Testis (tissue), 3 donors: ENCODE measurements around the gene ANAPC2. TPM values are rescaled to one million over a fixed set of nuclear protein-coding genes. Genes with fewer than 3 reads are reported as not detected.
A peak's percentile ranks its signal among the peaks of the same experiment; 100 is the strongest.

Experiments
- DNase-seq: peaks from one replicate; pipeline ENCODE4 v3.0.0-alpha.2; 2019
- H3K27ac ChIP-seq, 2 donors: fragments of 200-600 bp; sonication (generic); one replicate each; pipeline ENCODE4 v1.5.1; 2019
- H3K27me3 ChIP-seq: fragments of 200-600 bp; sonication (generic); one replicate; pipeline ENCODE4 v1.5.1; 2019
- H3K36me3 ChIP-seq: fragments of 200-600 bp; sonication (generic); one replicate; pipeline ENCODE4 v1.5.1; 2017; ENCODE audit warnings: low read depth; ENCODE audit errors: missing control alignments
- H3K4me1 ChIP-seq: fragments of 200-600 bp; sonication (generic); one replicate; pipeline ENCODE4 v1.5.1; 2019
- H3K4me3 ChIP-seq, 2 donors: fragments of 200-600 bp; sonication (generic); one replicate each; pipeline ENCODE4 v1.5.1; 2017 to 2019
- H3K9me3 ChIP-seq: fragments of 200-600 bp; sonication (generic); one replicate; pipeline ENCODE4 v1.5.1; 2017
- POLR2A ChIP-seq: fragments of 450-650 bp; IDR thresholded peaks from one replicate; pipeline ENCODE4 v1.6.1; 2017; ENCODE audit warnings: antibody characterized with exemption, mild to moderate bottlenecking, moderate library complexity
- WGBS, 2 donors: methylation state at CpG; one replicate each; pipeline ENCODE4 v1.1.5; 2018; 5-methylcytosine and 5-hydroxymethylcytosine counted together
- intact Hi-C: fragments of 100-400 bp; cut with DNase I; formaldehyde crosslinking; loops from one replicate; pipeline ENCODE4 v1.15.1; 2023; ENCODE audit warnings: low total_unique reads
- polyA plus RNA-seq: library from polyadenylated mRNA; stranded (reverse); fragments of 350-450 nt; fragmentation: Illumina TruSeq; extraction: RNeasy Lipid Tissue Mini Kit (QIAGEN cat#74804); gene quantifications from one replicate; pipeline ENCODE4 v1.2.3, GENCODE V29; 2014; ENCODE audit warnings: low read depth, low replicate concordance; ENCODE audit not compliant: insufficient read depth
- total RNA-seq, 2 donors: library from RNA; depleted of rRNA; stranded (reverse); fragments of >200 nt; gene quantifications; one replicate each; pipeline ENCODE4 v1.2.3, GENCODE V29; 2016
- TF ChIP-seq, protein P1 (sequence below), 3 experiments: fragments of 450-650 bp in 2 of 3; fragments of 200-600 bp in 1 of 3; sonication (generic) in 1 of 3; IDR thresholded peaks; one replicate each; pipeline ENCODE4 v1.5.1; 2016 to 2019; ENCODE audit warnings: antibody characterized with exemption in 3 of 3, mild to moderate bottlenecking in 2 of 3, moderate library complexity in 1 of 3

ANAPC2 gene
- total and polyA plus RNA-seq, 3 donors from 2014 or later, result 80.6 to 98.5 (median 91.0) TPM

DNA sequence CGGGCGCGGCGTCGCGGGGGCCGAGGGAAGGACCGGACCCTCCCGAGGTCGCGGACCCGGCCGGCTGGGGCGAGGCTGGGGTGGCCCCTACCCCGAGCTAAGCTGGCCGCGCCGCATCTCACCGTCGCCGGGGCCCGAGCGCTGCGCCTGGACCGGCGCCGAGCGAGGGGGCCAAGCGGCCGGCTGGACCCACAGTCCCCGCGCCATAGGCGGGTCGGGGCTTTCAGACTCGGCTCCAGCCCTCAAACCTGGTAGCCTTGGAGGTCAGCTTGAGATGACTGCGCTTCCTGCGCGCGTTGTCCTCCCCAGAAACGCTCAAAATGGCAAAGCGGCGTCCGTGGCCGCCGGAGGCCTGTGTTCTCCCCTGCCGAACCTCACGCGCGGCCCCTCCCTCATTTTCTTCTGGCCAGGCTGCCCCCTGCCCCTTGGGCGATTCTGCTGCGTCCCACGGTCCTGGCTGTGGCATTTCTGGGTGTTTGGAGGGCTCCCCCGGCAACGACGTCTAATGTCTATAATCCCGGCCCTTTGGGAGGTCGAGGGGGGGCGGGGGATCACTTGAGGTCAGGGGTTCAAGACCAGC is 58.1 kb downstream of the ANAPC2 start:
- Histone ChIP-seq H3K4me1 (peaks cover 19% of the 10 kb centered on the region), H3K27ac (peak overlapping the region in 1 of 2 donors; percentile 77), H3K4me3 (peak overlapping the region; percentile 72 to 84), H3K9me3 (no peaks in the 10 kb centered on the region), H3K27me3 (no peaks in the 10 kb centered on the region), H3K36me3 (no peaks in the 10 kb centered on the region)
- intact Hi-C loops, result no loop called here
- no peak for DNase-seq
- 9 to 12% methylated on average over 17 to 35 of the region's 58 CpGs for WGBS, 2 donors
- TF ChIP-seq POLR2A, result no peak
- TF ChIP-seq, protein P1, sequence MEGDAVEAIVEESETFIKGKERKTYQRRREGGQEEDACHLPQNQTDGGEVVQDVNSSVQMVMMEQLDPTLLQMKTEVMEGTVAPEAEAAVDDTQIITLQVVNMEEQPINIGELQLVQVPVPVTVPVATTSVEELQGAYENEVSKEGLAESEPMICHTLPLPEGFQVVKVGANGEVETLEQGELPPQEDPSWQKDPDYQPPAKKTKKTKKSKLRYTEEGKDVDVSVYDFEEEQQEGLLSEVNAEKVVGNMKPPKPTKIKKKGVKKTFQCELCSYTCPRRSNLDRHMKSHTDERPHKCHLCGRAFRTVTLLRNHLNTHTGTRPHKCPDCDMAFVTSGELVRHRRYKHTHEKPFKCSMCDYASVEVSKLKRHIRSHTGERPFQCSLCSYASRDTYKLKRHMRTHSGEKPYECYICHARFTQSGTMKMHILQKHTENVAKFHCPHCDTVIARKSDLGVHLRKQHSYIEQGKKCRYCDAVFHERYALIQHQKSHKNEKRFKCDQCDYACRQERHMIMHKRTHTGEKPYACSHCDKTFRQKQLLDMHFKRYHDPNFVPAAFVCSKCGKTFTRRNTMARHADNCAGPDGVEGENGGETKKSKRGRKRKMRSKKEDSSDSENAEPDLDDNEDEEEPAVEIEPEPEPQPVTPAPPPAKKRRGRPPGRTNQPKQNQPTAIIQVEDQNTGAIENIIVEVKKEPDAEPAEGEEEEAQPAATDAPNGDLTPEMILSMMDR (IDR thresholded peaks at IDR 0.05), result no peak

DNA sequence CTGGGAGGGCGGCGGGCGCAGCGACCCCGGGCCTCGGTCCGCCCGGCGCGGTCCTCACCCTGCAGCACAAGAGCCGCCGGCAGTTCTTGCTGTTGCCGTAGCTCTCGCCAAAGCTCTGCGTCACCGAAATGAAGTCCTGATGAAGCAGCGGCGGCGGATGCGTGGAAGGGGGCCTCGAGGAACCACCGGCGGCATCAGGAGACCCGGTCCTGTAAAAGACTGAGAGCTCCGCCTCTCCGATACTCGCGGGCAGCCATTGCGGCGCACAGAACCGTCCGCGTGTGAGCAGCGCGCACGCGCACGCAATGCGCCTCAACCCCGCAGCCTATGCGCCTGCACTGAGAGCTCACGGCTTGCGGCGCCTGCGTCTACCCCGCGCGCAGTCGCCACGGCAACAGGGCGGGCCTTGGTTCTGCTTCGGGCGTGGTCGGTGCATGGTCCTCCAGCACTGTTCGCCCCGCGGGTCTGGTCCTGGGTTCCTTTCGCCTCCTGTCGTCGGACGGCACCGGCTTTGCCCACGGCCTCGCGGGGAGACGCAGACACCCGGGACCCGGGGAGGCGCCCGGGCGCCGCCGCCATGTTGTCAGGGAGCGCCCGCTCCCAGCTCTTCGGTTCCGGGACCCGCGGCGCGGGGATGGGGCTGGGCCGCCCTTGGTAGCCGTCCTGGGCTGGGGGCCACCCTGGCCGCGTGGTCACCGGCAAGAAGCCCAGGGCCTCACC is 58.7 kb downstream of the ANAPC2 start:
- 0 to 2% methylated on average over 8 to 71 of the region's 86 CpGs for WGBS, 2 donors
- H3K9me3 ChIP-seq, result no peaks in the 10 kb centered on the region
- peaks cover 19% of the 10 kb centered on the region for H3K4me1 ChIP-seq
- peak; percentile 93 for DNase-seq
- no peak for TF ChIP-seq POLR2A
- TF ChIP-seq, protein P1 (IDR thresholded peaks at IDR 0.05), result no peak
- H3K4me3 ChIP-seq, result peak overlapping the region; percentile 72 to 84
- H3K36me3 ChIP-seq, result no peaks in the 10 kb centered on the region
- intact Hi-C loops, result no loop called here
- H3K27me3 ChIP-seq, result no peaks in the 10 kb centered on the region
- H3K27ac ChIP-seq, result peak overlapping the region; percentile 65 to 77

DNA sequence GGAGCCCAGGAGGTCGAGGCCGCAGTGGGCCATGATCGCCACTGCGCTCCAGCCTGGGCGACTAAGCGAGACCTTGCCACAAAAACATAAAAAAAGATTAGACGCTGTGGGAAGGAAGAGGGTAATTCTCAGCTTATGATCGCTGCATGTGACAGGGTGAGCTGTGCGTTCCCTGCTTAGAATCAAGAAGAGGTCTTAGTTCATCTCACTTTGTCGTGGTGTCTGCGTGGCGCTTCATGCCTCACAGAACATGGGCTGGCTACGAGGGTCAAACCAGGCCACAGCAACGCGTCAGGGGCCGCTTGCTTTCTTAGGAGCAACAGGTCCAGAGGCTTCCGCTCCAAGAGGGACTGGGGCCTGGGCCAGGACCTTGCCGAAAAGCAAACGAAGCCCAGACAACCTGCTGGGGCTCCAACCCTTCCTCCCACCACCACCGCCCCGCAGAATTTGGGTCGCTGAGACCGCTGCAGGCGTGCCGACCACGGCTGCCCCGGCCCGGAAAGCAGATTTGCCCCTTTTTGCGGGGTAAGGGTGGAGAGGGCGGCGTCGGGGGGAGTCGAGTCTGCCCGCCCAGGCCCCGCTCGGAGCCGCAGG is 59.4 kb downstream of the ANAPC2 start:
- Histone ChIP-seq H3K27me3 (no peaks in the 10 kb centered on the region), H3K4me3 (peak overlapping the region; percentile 72 to 84), H3K27ac (peak overlapping the region; percentile 65 to 77), H3K36me3 (no peaks in the 10 kb centered on the region), H3K9me3 (no peaks in the 10 kb centered on the region), H3K4me1 (peaks cover 19% of the 10 kb centered on the region)
- no peak for TF ChIP-seq POLR2A
- TF ChIP-seq, protein P1 (IDR thresholded peaks at IDR 0.05), result no peak
- DNase-seq, result peak; percentile 51
- intact Hi-C loops, result no loop called here
- WGBS, 2 donors, result 28 to 29% methylated on average over 19 to 31 of the region's 37 CpGs

DNA sequence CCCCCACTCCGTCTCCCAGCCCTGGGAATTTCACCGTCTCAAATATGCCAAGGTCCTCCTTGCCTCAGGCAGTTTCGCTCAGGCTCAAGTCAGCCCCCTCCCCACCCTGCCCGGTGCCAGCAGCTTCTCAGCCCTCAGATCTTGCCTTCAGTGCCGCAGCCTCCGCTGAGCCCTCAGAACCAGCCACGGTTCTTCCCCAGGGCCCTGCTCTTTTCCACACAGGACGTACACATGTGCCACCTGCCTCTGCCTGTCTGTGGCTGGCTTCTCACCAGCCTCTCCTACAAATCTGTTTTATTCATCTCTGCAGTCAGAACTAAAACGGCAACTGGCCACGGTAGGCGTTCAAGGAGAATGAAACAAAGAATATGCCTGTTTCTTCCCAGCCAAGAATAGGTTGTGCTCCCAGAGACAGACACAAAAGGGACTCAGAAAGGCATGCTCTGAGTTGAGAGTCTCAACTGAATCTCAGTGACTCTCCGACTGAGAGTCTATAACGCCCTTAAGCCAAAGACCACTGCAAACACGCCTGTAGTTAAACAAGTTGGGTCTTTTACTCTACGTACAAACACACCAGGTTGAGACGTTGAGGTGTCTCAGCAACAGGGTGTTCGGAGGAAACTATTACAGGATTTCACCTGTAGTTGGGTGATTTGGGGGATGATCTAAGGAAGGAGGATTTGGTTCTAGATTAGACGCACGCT is 60.0 kb downstream of the ANAPC2 start:
- H3K27me3 ChIP-seq, result no peaks in the 10 kb centered on the region
- H3K4me3 ChIP-seq, result peak overlapping the region; percentile 72 to 84
- intact Hi-C loops, result no loop called here
- peak overlapping the region in 1 of 2 donors; percentile 45 for H3K27ac ChIP-seq
- TF ChIP-seq POLR2A, result no peak
- TF ChIP-seq, protein P1 (IDR thresholded peaks at IDR 0.05), result no peak
- 50 to 53% methylated on average over 19 of the region's 19 CpGs for WGBS, 2 donors
- H3K9me3 ChIP-seq, result no peaks in the 10 kb centered on the region
- no peak for DNase-seq
- H3K4me1 ChIP-seq, result peaks cover 19% of the 10 kb centered on the region
- H3K36me3 ChIP-seq, result no peaks in the 10 kb centered on the region
